ENCODE measurements around the gene DLST. TPM values are rescaled to one million over a fixed set of nuclear protein-coding genes. Genes with fewer than 3 reads are reported as not detected.

The DLST gene
- total and polyA plus RNA-seq, 11 donors: 75.7 to 251 (median 190) TPM

GRCh38 chr14:74855945-74856344, 25.8 kb upstream of the DLST start:
- intact Hi-C loops (cut with DNase I): loop anchor here in 1 of 10 donors (5.0 kb wide), 1 partner anchor 231 kb away; no protein-coding TSS in a partner anchor
- no peak for TF ChIP-seq POLR2A (IDR thresholded peaks at IDR 0.05)
- TF ChIP-seq CTCF (IDR thresholded peaks at IDR 0.05): no peak
- Histone ChIP-seq H3K27ac (no peak overlapping the region), H3K9me3 (no peaks in the 10 kb centered on the region), H3K4me3 (no peak overlapping the region), H3K27me3 (no peaks in the 10 kb centered on the region), H3K4me1 (peaks cover 0 to 19% (median 6%) of the 10 kb centered on the region in 12 donors), H3K36me3 (no peaks in the 10 kb centered on the region)
- WGBS, 4 donors: 73 to 80% (median 79%) methylated on average over 4 of the region's 4 CpGs
- DNase-seq (no peak), ATAC-seq (no peak)

GRCh38 chr14:74856366-74856765, 25.4 kb upstream of the DLST start:
- no peak overlapping the region for H3K27ac ChIP-seq
- no peak for ATAC-seq
- H3K9me3 ChIP-seq: no peaks in the 10 kb centered on the region
- H3K4me1 ChIP-seq: peaks cover 0 to 23% (median 7%) of the 10 kb centered on the region in 12 donors
- TF ChIP-seq CTCF (IDR thresholded peaks at IDR 0.05) (no peak), POLR2A (IDR thresholded peaks at IDR 0.05) (no peak)
- no peak overlapping the region for H3K4me3 ChIP-seq
- H3K36me3 ChIP-seq: no peaks in the 10 kb centered on the region
- no peak for DNase-seq
- H3K27me3 ChIP-seq: no peaks in the 10 kb centered on the region
- 82 to 93% (median 87%) methylated on average over 1 of the region's 1 CpG for WGBS, 4 donors
- intact Hi-C loops (cut with DNase I): loop anchor here in 1 of 10 donors (5.0 kb wide), 1 partner anchor 231 kb away; no protein-coding TSS in a partner anchor

GRCh38 chr14:74858022-74858421, 23.7 kb upstream of the DLST start:
- TF ChIP-seq CTCF (IDR thresholded peaks at IDR 0.05): no peak
- no peak for TF ChIP-seq POLR2A (IDR thresholded peaks at IDR 0.05)
- Histone ChIP-seq H3K9me3 (no peaks in the 10 kb centered on the region), H3K27ac (no peak overlapping the region), H3K4me3 (no peak overlapping the region), H3K27me3 (no peaks in the 10 kb centered on the region), H3K36me3 (no peaks in the 10 kb centered on the region), H3K4me1 (peaks cover 0 to 19% (median 7%) of the 10 kb centered on the region in 12 donors)
- intact Hi-C loops (cut with DNase I): loop anchor here in 1 of 10 donors (5.0 kb wide), 1 partner anchor 229 kb away; no protein-coding TSS in a partner anchor
- DNase-seq (no peak), ATAC-seq (no peak)
- 53 to 83% (median 79%) methylated on average over 1 of the region's 1 CpG for WGBS, 4 donors

GRCh38 chr14:74859757-74860552, 21.8 kb upstream of the DLST start:
- TF ChIP-seq POLR2A (IDR thresholded peaks at IDR 0.05) (no peak), CTCF (IDR thresholded peaks at IDR 0.05) (no peak)
- 51 to 65% (median 57%) methylated on average over 10 of the region's 10 CpGs for WGBS, 4 donors
- H3K9me3 ChIP-seq: no peaks in the 10 kb centered on the region
- DNase-seq: no peak
- ATAC-seq: peak in 1 of 4 donors; percentile 7
- H3K4me1 ChIP-seq: peaks cover 0 to 20% (median 7%) of the 10 kb centered on the region in 12 donors
- H3K36me3 ChIP-seq: no peaks in the 10 kb centered on the region
- no peak overlapping the region for H3K4me3 ChIP-seq
- H3K27me3 ChIP-seq: no peaks in the 10 kb centered on the region
- no peak overlapping the region for H3K27ac ChIP-seq
- intact Hi-C loops (cut with DNase I): loop anchor here in 9 of 10 donors (2.0 to 10.0 kb wide), 5 partner anchors 45 to 445 kb away; no protein-coding TSS in a partner anchor
